Right ventricle myocardium inferior (tissue), 1 donor: ENCODE results near the gene NALF2. TPM values are rescaled to one million over a fixed set of nuclear protein-coding genes. Genes with fewer than 3 reads are reported as not detected.
A peak's percentile ranks its signal among the peaks of the same experiment; 100 is the strongest.

Experiments used
- ATAC-seq: fragments of 200-7000 bp; cut with Tn5 transposase; one replicate; pipeline ENCODE4 v1.9.1; 2020; ENCODE audit warnings: mild to moderate bottlenecking, moderate library complexity
- DNase-seq: peaks from one replicate; pipeline ENCODE4 v3.0.0; 2021; ENCODE audit errors: missing footprints
- intact Hi-C: fragments of 100-400 bp; cut with DNase I; formaldehyde crosslinking; loops from one replicate; pipeline ENCODE4 v1.11.0; 2022
- long read RNA-seq: library from polyadenylated mRNA; unstranded; transcript quantifications from one replicate; pipeline ENCODE4 v2.0.0, GENCODE V29; 2021
- total RNA-seq: library from RNA; stranded (reverse); fragmentation: NEBNext Ultra II Directional; extraction: Animal tissue kit (Norgen Biotek cat#: 25700); gene quantifications from one replicate; pipeline ENCODE4 v1.2.1, GENCODE V29; 2021
- donor health status: DM: no; HTN: yes; CAD: no; lungs with severe emphysema.

NALF2 gene
- 41.1 TPM for total RNA-seq
- long read RNA-seq, full-length matches to known transcripts = 5 of 28 reads
- long read RNA-seq, partial matches to known transcripts = 20 of 28 reads
- long read RNA-seq, other reads (novel, unspliced or antisense) = 3 of 28 reads

- intact Hi-C loops = loop anchor here (5.0 kb wide), 1 partner anchor 508 kb away; no protein-coding TSS in a partner anchor
- ATAC-seq = peak; percentile 56
Observed at GRCh38 chrX:69503782-69504625, at the start of gene NALF2. Gene NALF2 (plus strand): TSS chrX:69504326. CDS start chrX:69505283, 957 bp downstream.

GRCh38 chrX:69457756-69458155, 46.4 kb upstream of the NALF2 start:
- ATAC-seq (no peak), DNase-seq (no peak)
- intact Hi-C loops = no loop called here

More at GRCh38 chrX:69503782-69504625, at the start of gene NALF2:
- peak; percentile 78 for DNase-seq

- intact Hi-C loops = no loop called here
- DNase-seq = no peak
- ATAC-seq = no peak
Observed at GRCh38 chrX:69466546-69466945, 37.6 kb upstream of the NALF2 start.

- ATAC-seq (no peak), DNase-seq (no peak)
- intact Hi-C loops = no loop called here
Observed at GRCh38 chrX:69469975-69470374, 34.2 kb upstream of the NALF2 start.

- intact Hi-C loops = loop anchor here (5.0 kb wide), 1 partner anchor 608 kb away; no protein-coding TSS in a partner anchor
- no peak for DNase-seq
- no peak for ATAC-seq
Observed at GRCh38 chrX:69489625-69490024, 14.5 kb upstream of the NALF2 start.

- ATAC-seq (no peak), DNase-seq (no peak)
- intact Hi-C loops = loop anchor here (5.0 kb wide), 1 partner anchor 604 kb away; no protein-coding TSS in a partner anchor
Observed at GRCh38 chrX:69493193-69493592, 10.9 kb upstream of the NALF2 start.

- intact Hi-C loops = loop anchor here (5.0 kb wide), 1 partner anchor 604 kb away; no protein-coding TSS in a partner anchor
- ATAC-seq = no peak
- DNase-seq = no peak
Observed at GRCh38 chrX:69493766-69494165, 10.4 kb upstream of the NALF2 start.

- ATAC-seq = no peak
- DNase-seq = no peak
- intact Hi-C loops = no loop called here
Observed at GRCh38 chrX:69496183-69496582, 7.9 kb upstream of the NALF2 start.

GRCh38 chrX:69501429-69501828, 2.7 kb upstream of the NALF2 start:
- intact Hi-C loops = loop anchor here (5.0 kb wide), 1 partner anchor 511 kb away; no protein-coding TSS in a partner anchor
- ATAC-seq (no peak), DNase-seq (no peak)

- intact Hi-C loops = loop anchor here (5.0 kb wide), 1 partner anchor 509 kb away; no protein-coding TSS in a partner anchor
- DNase-seq (no peak), ATAC-seq (peak; percentile 33)
Observed at GRCh38 chrX:69503228-69503781, 821 bp upstream of the NALF2 start.

- DNase-seq (no peak), ATAC-seq (no peak)
- intact Hi-C loops = loop anchor here (5.0 kb wide), 2 partner anchors 112 to 507 kb away; partner anchors contain the start of gene EDA
Observed at GRCh38 chrX:69504626-69505612, 793 bp downstream of the NALF2 start.

- intact Hi-C loops = loop anchor here (5.0 kb wide), 1 partner anchor 111 kb away; the partner anchor contains the start of gene EDA
- ATAC-seq = peak; percentile 58
- DNase-seq = no peak
Observed at GRCh38 chrX:69505772-69506616, 1.9 kb downstream of the NALF2 start.

- intact Hi-C loops = loop anchor here (5.0 kb wide), 1 partner anchor 110 kb away; the partner anchor contains the start of gene EDA
- ATAC-seq = no peak
- DNase-seq = no peak
Observed at GRCh38 chrX:69506617-69507499, 2.7 kb downstream of the NALF2 start.

GRCh38 chrX:69507500-69507789, 3.3 kb downstream of the NALF2 start:
- intact Hi-C loops = loop anchor here (5.0 kb wide), 1 partner anchor 110 kb away; the partner anchor contains the start of gene EDA
- no peak for DNase-seq
- ATAC-seq = no peak

GRCh38 chrX:69508610-69509009, 4.5 kb downstream of the NALF2 start:
- intact Hi-C loops = loop anchor here (5.0 kb wide), 1 partner anchor 109 kb away; the partner anchor contains the start of gene EDA
- DNase-seq (no peak), ATAC-seq (no peak)

- ATAC-seq = no peak
- intact Hi-C loops = no loop called here
Observed at GRCh38 chrX:69510137-69510715, 6.1 kb downstream of the NALF2 start.

More at GRCh38 chrX:69510137-69510715, 6.1 kb downstream of the NALF2 start:
- DNase-seq = no peak
